Upper lobe of right lung (tissue), 1 donor: ENCODE data around the gene RTP2. TPM values are rescaled to one million over a fixed set of nuclear protein-coding genes. Genes with fewer than 3 reads are reported as not detected.
"Not testable (repeated sequence)": the region's sequence is repeated elsewhere in the genome, so short reads cannot be mapped to it uniquely, and the experiment has no call there.

Experiments
- ATAC-seq: fragments of 200-7000 bp; cut with Tn5 transposase; one replicate; pipeline ENCODE4 v1.9.1; 2020; ENCODE audit warnings: mild to moderate bottlenecking, moderate library complexity
- DNase-seq: peaks from one replicate; pipeline ENCODE4 v3.0.0-alpha.2; 2020
- H3K27ac ChIP-seq: fragments of 200-600 bp; one replicate; pipeline ENCODE4 v1.8.0; 2022
- H3K27me3 ChIP-seq: fragments of 200-600 bp; one replicate; pipeline ENCODE4 v1.8.0; 2022; ENCODE audit warnings: mild to moderate bottlenecking
- H3K36me3 ChIP-seq: fragments of 200-600 bp; one replicate; pipeline ENCODE4 v1.8.0; 2022
- H3K4me1 ChIP-seq: fragments of 200-600 bp; one replicate; pipeline ENCODE4 v1.8.0; 2022
- H3K4me3 ChIP-seq: fragments of 200-600 bp; one replicate; pipeline ENCODE4 v1.8.0; 2022; ENCODE audit warnings: mild to moderate bottlenecking
- H3K9me3 ChIP-seq: fragments of 200-600 bp; one replicate; pipeline ENCODE4 v1.8.0; 2022
- CTCF ChIP-seq: fragments of 200-600 bp; IDR thresholded peaks from one replicate; pipeline ENCODE4 v1.8.0; 2022; ENCODE audit warnings: antibody characterized with exemption
- intact Hi-C: fragments of 100-400 bp; cut with DNase I; formaldehyde crosslinking; loops from one replicate; pipeline ENCODE4 v1.11.0; 2022
- total RNA-seq: library from RNA; stranded (reverse); fragmentation: NEBNext Ultra II Directional; extraction: Animal tissue kit (Norgen Biotek cat#: 25700); gene quantifications from one replicate; pipeline ENCODE4 v1.2.1, GENCODE V29; 2021
- donor health status: DM: no; HTN: yes; CAD: no; lungs with severe emphysema.

The RTP2 gene
- total RNA-seq, 1 donor from 2014 or later = not detected

GRCh38 chr3:187684444-187684843 is 17.9 kb downstream of the RTP2 start:
- H3K4me3 ChIP-seq = no peak overlapping the region
- no peak overlapping the region for H3K27ac ChIP-seq
- H3K4me1 ChIP-seq = no peaks in the 10 kb centered on the region
- intact Hi-C loops = no loop called here
- no peak for DNase-seq
- no peaks in the 10 kb centered on the region for H3K36me3 ChIP-seq
- TF ChIP-seq CTCF = no peak
- peaks cover 12% of the 10 kb centered on the region for H3K27me3 ChIP-seq
- ATAC-seq = no peak
- H3K9me3 ChIP-seq = peaks cover 5% of the 10 kb centered on the region

GRCh38 chr3:187681756-187682155 is 20.6 kb downstream of the RTP2 start:
- H3K4me3 ChIP-seq, H3K36me3 ChIP-seq, H3K27ac ChIP-seq, H3K4me1 ChIP-seq, DNase-seq, ATAC-seq, H3K9me3 ChIP-seq, intact Hi-C loops: not testable (repeated sequence)
- H3K27me3 ChIP-seq = peaks cover 12% of the 10 kb centered on the region

- no peak overlapping the region for H3K4me3 ChIP-seq
- DNase-seq (peak; percentile 77), ATAC-seq (peak; percentile 97)
- no peak overlapping the region for H3K27ac ChIP-seq
- peaks cover 12% of the 10 kb centered on the region for H3K27me3 ChIP-seq
- no peaks in the 10 kb centered on the region for H3K9me3 ChIP-seq
- intact Hi-C loops = loop anchor here (5.0 kb wide), 1 partner anchor 358 kb away; no protein-coding TSS in a partner anchor
- H3K36me3 ChIP-seq = no peaks in the 10 kb centered on the region
- peak; percentile 93 for TF ChIP-seq CTCF
- no peaks in the 10 kb centered on the region for H3K4me1 ChIP-seq
Observed at GRCh38 chr3:187679638-187680396, 22.5 kb downstream of the RTP2 start.

GRCh38 chr3:187678726-187679268 is 23.6 kb downstream of the RTP2 start:
- Histone ChIP-seq H3K4me3 (no peak overlapping the region), H3K4me1 (no peaks in the 10 kb centered on the region), H3K27ac (no peak overlapping the region), H3K36me3 (no peaks in the 10 kb centered on the region), H3K9me3 (no peaks in the 10 kb centered on the region), H3K27me3 (peaks cover 12% of the 10 kb centered on the region)
- DNase-seq = no peak
- peak; percentile 78 for ATAC-seq
- TF ChIP-seq CTCF = peak; percentile 60
- intact Hi-C loops = loop anchor here (5.0 kb wide), 1 partner anchor 356 kb away; no protein-coding TSS in a partner anchor

GRCh38 chr3:187677604-187678003 is 24.8 kb downstream of the RTP2 start:
- Histone ChIP-seq H3K9me3 (no peaks in the 10 kb centered on the region), H3K27ac (no peak overlapping the region), H3K27me3 (peaks cover 16% of the 10 kb centered on the region), H3K4me3 (no peak overlapping the region), H3K36me3 (no peaks in the 10 kb centered on the region), H3K4me1 (no peaks in the 10 kb centered on the region)
- DNase-seq (no peak), ATAC-seq (no peak)
- no peak for TF ChIP-seq CTCF
- intact Hi-C loops = loop anchor here (5.0 kb wide), 1 partner anchor 355 kb away; no protein-coding TSS in a partner anchor

GRCh38 chr3:187673012-187673411 is 29.3 kb downstream of the RTP2 start:
- no peak for DNase-seq
- no peak for TF ChIP-seq CTCF
- intact Hi-C loops = no loop called here
- no peak for ATAC-seq
- H3K27ac ChIP-seq = no peak overlapping the region
- no peaks in the 10 kb centered on the region for H3K9me3 ChIP-seq
- H3K4me3 ChIP-seq = no peak overlapping the region
- no peaks in the 10 kb centered on the region for H3K4me1 ChIP-seq
- no peaks in the 10 kb centered on the region for H3K36me3 ChIP-seq
- H3K27me3 ChIP-seq = peaks cover 25% of the 10 kb centered on the region
